ENCODE data around the gene RNF145. TPM values are rescaled to one million over a fixed set of nuclear protein-coding genes. Genes with fewer than 3 reads are reported as not detected.
"Not testable (repeated sequence)": the region's sequence is repeated elsewhere in the genome, so short reads cannot be mapped to it uniquely, and the experiment has no call there.

The RNF145 gene
- total RNA-seq, 1 donor from 2014 or later = 71.3 TPM

- peak; percentile 37 for DNase-seq
Observed at GRCh38 chr5:159189310-159189709, 20.0 kb downstream of the RNF145 start.

GRCh38 chr5:159187719-159188118 lies 21.6 kb downstream of the RNF145 start:
- no peak for DNase-seq

DNA sequence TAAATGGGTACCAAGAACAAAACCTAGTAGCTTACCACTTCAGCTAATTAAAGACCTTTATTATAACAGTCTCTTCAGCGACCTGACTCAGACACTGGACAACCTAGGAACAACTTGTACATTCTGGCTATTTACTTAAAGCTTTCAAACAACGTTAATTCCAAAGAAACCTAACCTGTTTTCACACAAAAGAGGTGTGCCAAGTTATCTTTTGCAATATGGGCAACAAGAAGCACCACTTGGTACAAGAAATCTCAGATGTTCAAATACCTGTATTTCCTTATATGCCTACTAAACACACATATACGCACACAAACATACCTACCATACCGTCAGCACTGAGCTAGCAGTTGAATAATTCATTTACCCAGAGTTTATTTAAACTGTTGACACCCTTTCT lies 23.0 kb downstream of the RNF145 start:
- no peak for DNase-seq

DNA sequence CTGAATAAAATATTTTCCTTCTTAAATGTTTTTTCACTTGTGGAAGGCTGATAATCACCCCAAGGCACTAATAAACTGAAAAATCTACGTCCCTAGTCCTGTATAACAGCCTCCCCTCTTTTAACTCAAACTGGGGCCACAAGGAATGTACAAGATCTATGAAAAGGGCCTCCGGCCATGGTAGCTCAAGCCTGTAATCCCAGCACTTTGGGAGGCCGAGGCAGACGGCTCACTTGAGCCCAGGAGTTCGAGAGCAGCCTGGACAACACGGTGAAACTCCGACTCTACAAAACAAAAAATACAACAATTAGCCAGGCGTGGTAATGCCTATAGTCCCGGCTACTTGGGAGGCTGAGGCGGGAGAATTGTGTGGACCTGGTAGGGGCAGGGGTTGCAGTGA lies 23.6 kb downstream of the RNF145 start:
- no peak for DNase-seq

DNA sequence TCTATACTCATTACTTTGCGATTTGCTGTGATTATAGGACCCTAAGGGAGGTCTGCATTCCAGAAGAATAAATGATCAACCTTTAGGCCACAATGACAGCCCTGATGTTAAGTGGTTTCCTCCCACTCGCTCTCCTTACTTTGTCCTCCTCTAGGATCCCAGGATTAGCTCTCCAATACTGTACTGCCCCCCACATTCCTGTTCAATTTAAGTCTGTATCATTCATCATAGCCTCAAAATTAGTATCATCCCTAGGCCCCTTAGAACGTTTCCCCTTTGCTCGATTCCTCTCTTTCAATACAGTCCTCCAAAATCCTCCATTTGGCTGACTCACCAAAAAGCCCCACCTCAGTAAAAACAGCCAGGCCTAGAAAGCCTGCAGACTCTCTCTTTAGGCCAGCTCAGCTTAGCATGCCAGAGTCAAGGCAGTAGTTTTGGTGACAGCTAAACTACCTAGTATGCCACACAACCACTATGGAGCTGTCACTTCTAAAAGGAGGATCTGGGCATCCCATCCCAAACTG lies 24.4 kb downstream of the RNF145 start:
- DNase-seq = peak; percentile 44

DNA sequence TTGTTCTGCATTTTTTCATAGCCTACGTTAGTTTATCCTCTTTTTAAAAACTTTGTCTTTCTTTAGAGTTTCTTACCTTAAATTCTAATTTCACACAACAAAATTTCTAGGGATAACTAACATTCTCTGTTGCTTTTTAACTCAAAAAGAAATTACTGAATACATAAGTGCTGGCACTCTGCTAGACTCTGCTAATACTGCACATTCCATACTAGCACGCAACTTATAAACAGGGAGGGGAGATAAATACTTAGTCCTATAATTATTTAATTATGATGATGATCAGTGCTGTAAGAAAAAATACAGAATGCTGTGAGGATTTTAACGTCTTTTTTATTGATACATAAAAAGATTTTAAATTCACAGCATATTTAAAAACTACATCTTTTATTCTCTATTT lies 25.1 kb downstream of the RNF145 start:
- DNase-seq = no peak

- no peak for DNase-seq
Observed at GRCh38 chr5:159183247-159183646, 26.1 kb downstream of the RNF145 start.

DNA sequence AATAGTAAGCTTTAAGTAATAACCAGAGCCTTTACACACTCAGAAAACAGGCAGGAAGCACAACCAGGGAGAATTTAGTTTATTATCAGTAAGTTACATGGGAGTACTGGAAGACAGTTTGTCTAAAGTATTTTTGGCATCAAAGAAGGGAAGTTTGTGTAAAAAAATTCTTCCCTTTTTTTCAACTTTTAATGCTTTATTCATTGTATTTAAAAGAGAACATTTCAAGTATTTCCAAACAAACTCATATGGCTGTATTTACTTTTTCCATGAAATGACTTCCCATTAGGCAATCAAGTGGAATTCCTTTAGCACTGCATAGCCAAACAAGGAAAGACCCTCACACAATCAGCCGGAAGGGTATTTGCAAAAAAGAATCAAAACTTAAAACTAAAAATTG lies 26.7 kb downstream of the RNF145 start:
- peak; percentile 55 for DNase-seq

GRCh38 chr5:159181651-159182050 lies 27.7 kb downstream of the RNF145 start:
- DNase-seq = no peak

- DNase-seq = no peak
Observed at GRCh38 chr5:159181152-159181551, 28.2 kb downstream of the RNF145 start.

- DNase-seq = no peak
Observed at GRCh38 chr5:159179529-159180305, 29.6 kb downstream of the RNF145 start.

- DNase-seq = peak; percentile 95
Observed at GRCh38 chr5:159178978-159179377, 30.4 kb downstream of the RNF145 start.

GRCh38 chr5:159175547-159175946 lies 33.8 kb downstream of the RNF145 start:
- peak; percentile 29 for DNase-seq

DNA sequence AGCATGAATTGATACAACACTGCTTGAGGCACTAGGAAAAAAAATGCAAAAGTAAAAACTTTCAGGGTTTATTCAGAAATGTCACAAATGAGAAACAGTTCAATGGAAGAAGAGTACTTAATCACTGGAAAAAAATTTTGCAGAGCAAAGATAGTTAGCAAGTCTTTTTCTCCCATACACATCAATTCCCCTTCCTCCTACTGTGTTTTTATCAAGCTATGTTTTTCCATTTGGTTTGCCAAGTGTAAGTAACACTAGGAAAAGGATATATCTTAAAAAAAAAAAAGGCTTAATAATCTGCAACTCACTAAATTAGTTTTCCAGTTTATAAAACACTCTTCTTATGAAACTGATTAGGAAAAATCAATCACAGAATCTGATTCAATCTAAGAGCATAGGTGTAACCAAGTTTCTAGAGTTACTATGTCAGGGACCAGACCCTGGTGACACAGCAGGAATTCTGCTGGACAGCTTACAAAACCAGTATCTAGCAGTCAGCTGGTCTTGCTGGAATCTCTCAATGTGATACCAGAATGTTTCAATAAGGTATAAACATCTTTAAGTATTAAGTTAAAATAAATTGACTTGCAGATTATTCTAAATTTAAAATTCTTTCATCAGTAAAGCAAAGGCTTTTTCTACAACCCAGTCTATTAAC lies 34.7 kb downstream of the RNF145 start:
- DNase-seq = peak; percentile 30

DNA sequence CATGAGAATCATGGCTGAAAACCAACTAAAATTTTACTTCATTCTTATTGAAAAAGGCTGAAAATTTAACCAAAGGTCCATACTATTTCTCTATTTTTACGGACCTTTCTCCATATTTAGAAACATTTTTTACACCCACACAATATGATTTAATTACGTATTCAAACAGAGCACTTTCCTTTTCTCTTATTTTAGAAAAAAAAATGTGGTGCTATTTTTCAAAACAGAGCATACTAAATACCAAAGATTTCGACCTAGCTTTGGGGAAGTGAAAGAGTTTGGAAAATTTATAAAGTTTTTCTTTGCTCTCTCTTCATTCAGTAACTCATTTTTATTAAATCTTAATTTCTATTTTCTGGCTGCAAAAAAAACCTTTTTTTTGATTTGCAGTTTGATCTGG lies 38.1 kb downstream of the RNF145 start:
- DNase-seq = no peak

- no peak for DNase-seq
Observed at GRCh38 chr5:159170021-159170420, 39.3 kb downstream of the RNF145 start.

GRCh38 chr5:159166416-159166815 lies 42.9 kb downstream of the RNF145 start:
- no peak for DNase-seq

DNA sequence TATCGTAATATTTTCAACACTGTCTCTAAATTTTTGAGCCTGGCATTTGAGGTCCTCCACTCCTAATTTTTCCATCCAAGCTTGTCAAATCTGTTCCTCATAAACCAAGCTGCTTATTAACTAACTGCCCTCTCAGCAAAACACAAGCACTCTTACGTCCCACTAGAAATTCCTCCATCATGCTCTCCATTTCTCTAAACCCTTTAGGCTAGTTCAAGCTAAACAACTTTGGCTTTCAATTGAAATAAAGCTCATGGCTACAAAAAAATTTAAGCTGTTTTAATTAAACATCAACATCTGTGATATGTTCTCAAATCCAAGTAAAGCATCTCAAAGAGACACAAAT lies 45.7 kb downstream of the RNF145 start:
- DNase-seq = no peak

- no peak for DNase-seq
Observed at GRCh38 chr5:159163027-159163700, 46.2 kb downstream of the RNF145 start.

- DNase-seq = no peak
Observed at GRCh38 chr5:159161361-159162214, 47.8 kb downstream of the RNF145 start.

DNA sequence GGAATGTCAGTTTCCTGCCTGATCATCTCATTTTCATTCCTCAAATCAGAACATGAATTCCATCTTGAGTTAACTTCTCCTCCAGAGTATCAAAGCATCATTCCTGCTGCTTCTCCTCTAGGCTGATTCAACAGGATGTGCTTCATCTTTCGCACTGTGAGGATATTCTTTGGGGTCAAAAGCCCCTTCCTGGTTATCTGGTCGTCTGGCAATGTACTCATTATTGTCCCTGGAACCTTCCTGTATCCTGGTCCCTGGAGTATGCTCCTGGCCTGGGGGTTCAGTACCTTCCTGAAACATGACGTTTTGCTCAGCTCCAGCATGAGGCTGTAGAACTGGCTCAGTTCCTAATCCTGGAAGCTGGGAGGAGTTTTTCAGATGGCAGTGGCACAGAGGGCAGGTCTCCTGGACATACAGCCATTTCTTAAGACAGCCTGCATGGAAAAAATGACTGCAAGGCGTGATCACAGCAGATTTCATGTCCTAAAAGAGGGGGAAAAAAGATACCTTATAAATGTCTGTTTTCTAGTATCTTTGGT lies 50.7 kb downstream of the RNF145 start:
- not testable (repeated sequence) for DNase-seq

DNA sequence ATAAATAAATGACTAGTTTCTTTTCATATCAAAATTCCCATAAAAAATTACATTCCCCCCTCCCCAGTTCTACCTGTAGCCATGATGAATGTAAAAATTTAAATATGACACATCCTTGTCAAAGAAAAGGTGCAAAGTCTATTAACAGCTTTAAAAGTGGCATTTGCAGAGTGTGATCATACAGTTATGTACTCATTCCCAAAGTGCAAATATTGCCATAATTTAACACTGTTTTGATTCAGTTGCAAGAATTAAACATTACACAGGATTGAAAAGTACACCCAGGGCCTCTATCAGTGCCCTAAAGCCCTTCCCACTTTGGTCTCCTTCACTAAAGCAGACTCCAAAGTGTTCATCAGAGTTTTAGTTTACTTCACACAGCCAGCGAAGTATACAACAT lies 51.8 kb downstream of the RNF145 start:
- no peak for DNase-seq

Measured in dermis blood vessel endothelial cell (primary cell).